GM23338 (cell line): Measurements from ENCODE around the gene PTGDS.

Experiments
- CTCF ChIP-seq, 2 experiments: fragments of 200-600 bp in 1 of 2; sonication (generic) in 1 of 2; conservative IDR thresholded peaks; 2 replicates each; pipeline versions ENCODE4 v1.5.1 to v1.6.1; 2016 to 2017; ENCODE audit warnings: antibody characterized with exemption in 2 of 2, low read depth in 2 of 2, mild to moderate bottlenecking in 2 of 2, moderate library complexity in 1 of 2
- ETS1 ChIP-seq: IDR thresholded peaks from 2 replicates; pipeline ENCODE4 v1.6.1; 2016; ENCODE audit warnings: antibody characterized with exemption
- EZH2 ChIP-seq: fragments of 200-600 bp; sonication (generic); IDR thresholded peaks from one replicate; pipeline ENCODE4 v1.8.0; 2017; ENCODE audit warnings: antibody characterized with exemption, mild to moderate bottlenecking, low read depth; ENCODE audit not compliant: unreplicated experiment
- EZH2phosphoT487 ChIP-seq: fragments of 200-600 bp; sonication (generic); IDR thresholded peaks from one replicate; pipeline ENCODE4 v1.8.1; 2018; ENCODE audit warnings: antibody characterized with exemption; ENCODE audit not compliant: unreplicated experiment
- JUNB ChIP-seq: IDR thresholded peaks from one replicate; pipeline ENCODE4 v1.6.1; 2016; ENCODE audit warnings: antibody characterized with exemption; ENCODE audit not compliant: unreplicated experiment
- NANOG ChIP-seq: IDR thresholded peaks from 2 replicates; pipeline ENCODE4 v1.6.1; 2016; ENCODE audit warnings: antibody characterized with exemption, borderline replicate concordance
- POLR2AphosphoS5 ChIP-seq: IDR thresholded peaks from 2 replicates; pipeline ENCODE4 v1.6.1; 2016; ENCODE audit warnings: antibody characterized with exemption, low read depth
- REST ChIP-seq: IDR thresholded peaks from one replicate; pipeline ENCODE4 v1.6.1; 2018; ENCODE audit warnings: antibody characterized with exemption; ENCODE audit not compliant: unreplicated experiment
- STAT1 ChIP-seq: IDR thresholded peaks from one replicate; pipeline ENCODE4 v1.6.1; 2016; ENCODE audit warnings: antibody characterized with exemption; ENCODE audit not compliant: unreplicated experiment
- ZNF331 ChIP-seq: fragments of 250-450 bp; sonication (Bioruptor Pico); IDR thresholded peaks from 2 replicates; pipeline ENCODE4 v1.5.0; 2020; ENCODE audit warnings: low read depth, mild to moderate bottlenecking, moderate library complexity

GRCh38 chr9:137029058-137029936, 52.0 kb downstream of the PTGDS start:
- peak; percentile 83 to 95 for TF ChIP-seq CTCF (conservative IDR thresholded peaks at IDR 0.05; ENCODE audit: low read depth in 2 of 2)
- no peak for TF ChIP-seq EZH2phosphoT487
- TF ChIP-seq EZH2 = peak; percentile 20
- TF ChIP-seq POLR2AphosphoS5 = no peak
- no peak for TF ChIP-seq ETS1
- no peak for TF ChIP-seq STAT1
- TF ChIP-seq REST = peak; percentile 7
- no peak for TF ChIP-seq JUNB
- no peak for TF ChIP-seq NANOG
- TF ChIP-seq ZNF331 (CRISPR knock-in tag) = no peak
